Stimulated activated CD8-positive, alpha-beta memory T cell treated with anti-CD3 and anti-CD28 coated beads, Interleukin-7, amount 100 ng/mL, for 48 hours (primary cell): ENCODE measurements around the gene DNAJB6.

ENCODE experiments used
- DNase-seq, 2 donors: peaks; one replicate each; pipeline ENCODE4 v3.0.0-alpha.2; 2020; ENCODE audit warnings: low read depth in 1 of 2; ENCODE audit errors: extremely low read depth in 1 of 2

Gene DNAJB6

DNA sequence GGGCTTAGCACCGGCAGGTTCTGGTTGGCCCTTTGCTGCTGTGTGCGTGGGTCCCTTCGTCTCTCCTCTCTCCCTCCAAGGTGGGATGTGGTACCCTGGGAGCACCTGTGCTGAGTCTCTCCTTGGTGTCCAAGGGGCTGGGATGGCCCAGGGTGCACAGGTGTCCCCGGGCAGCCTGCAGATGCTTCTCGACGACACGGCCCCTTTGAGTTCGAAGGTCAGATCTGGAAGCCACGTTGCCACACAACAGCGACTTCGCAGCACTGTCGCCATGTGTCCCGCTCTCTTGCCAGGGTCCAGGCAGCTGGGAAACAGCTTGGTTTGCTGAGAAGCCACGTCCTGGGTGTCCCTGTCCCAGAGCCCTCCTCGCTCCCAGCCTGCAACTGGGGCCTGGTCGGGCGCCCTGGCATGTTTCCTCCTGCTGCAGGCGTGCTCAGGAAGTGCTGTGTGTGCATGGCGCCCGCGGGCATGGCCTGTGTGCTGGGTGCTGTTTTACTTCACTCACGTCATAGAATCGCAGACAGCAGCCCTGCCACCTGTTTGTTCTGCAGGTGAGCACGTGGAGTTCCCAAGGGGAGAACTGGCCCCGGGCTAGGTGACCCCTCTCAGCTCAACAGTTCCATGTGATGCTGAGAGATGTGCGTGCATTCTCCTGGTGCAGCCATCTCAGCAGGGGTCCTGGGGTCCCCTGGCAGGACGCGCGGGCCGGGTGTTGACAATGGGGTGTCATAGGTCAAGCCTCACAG is 70.9 kb downstream of the DNAJB6 start:
- no peak for DNase-seq

DNA sequence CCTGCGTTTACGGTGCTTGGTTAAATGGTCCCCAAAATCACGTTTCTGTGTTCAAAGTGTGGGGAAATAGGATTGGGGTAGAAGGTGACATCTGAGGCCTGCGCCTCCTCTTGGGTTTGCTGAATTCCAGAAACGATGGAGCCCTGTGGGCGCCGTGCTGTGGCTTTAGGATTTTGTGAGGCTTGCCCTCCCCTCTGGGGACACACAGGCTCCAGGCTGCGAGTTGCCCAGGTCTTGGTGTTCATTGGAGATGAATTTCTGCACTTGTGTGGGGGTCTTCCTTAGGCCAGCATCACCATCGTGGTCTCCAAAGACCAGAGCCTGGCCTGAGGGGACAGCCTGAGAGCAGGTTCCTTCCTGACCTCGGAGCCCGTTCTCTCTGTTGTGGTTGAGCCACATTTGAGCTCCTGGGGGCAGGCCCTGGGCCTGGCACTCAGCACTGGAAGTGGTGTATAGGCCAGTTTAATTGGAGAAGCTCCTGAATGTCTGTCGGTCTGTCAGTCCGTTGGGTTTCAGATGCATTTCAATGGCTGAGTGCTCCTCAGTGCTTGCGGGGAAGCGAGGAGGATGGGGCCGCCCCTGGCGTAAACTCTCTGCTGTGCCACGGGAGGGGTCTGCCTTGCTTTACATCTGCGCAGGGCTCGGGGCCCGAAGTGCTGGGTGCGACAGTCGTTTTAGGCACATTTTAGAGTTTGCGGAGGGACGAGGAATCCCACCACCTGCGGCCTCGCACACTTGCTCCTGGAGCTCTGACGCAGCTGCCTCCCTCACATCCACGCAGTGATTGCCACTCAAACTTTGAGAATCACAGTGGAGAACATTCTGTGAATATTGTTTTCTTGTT is 71.7 kb downstream of the DNAJB6 start:
- DNase-seq, result no peak

DNA sequence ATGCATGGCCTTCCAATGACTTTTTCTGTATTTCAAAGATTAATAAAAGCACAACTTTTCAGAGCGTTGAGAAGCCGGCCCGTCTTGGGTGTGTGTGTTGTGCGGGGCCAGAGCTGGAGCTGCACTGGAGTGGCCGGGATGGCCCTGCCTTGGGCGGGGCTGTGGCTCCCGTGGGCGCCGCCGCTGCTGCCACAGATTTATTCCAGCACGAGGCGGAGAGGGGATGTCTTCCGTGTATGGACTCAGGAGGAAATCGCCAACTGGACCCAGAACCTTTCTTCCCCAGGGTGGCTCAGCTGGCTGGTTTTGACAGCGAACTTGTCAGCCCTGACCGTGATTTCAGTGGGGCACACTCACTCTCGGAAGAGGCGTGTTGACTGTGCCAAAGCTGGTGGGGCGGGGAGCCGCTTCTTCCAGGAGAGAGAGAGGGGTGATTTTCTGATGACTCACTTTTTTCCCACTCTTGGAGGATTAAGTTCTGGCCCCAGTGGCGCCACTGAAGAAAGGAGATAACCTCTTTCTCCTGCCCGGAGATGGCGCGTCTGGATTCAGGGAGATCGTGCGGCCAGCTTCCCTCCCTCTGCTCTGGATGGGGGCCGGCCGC is 72.4 kb downstream of the DNAJB6 start:
- DNase-seq, result no peak

DNA sequence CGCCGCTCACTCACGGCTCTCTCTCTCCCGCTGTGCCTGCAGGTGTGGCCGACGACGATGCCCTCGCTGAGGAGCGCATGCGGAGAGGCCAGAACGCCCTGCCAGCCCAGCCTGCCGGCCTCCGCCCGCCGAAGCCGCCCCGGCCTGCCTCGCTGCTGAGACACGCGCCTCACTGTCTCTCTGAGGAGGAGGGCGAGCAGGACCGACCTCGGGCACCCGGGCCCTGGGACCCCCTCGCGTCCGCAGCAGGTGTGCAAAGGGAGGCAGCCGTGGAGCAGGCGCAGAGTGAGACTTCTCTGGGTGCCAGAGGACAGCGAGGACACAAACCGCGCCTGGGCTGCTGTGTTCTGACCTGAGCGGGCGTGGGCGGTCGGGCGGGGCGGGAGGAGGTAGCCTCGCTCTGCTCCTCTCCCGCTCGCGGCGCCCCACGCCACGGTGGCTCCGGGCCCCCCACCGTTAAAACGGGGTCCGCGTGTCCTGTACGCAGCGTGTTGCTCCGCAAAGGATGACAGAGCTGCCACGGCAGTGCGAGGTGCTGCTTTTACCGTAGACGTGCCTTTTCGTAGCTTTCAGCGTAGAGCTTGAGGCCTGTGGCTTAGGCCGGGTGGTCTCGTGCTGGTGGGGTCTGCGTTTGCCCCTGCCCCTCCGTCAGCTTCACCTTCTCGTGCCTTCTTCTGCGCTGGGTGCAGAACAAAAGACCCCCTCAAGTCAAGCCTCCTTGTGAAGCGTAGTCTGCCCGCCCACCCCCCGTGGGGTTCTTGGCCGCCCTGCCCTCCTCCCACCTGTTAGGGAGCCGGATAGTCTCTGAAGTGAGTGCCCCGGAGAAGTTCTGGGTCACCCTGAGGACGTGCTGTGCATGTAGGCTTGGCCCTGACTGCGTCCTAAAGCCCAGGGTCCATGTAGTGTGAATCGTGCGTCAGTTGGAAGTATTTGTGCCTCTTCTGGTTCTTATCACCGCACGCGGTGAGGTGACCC is 73.2 kb downstream of the DNAJB6 start:
- no peak for DNase-seq

DNA sequence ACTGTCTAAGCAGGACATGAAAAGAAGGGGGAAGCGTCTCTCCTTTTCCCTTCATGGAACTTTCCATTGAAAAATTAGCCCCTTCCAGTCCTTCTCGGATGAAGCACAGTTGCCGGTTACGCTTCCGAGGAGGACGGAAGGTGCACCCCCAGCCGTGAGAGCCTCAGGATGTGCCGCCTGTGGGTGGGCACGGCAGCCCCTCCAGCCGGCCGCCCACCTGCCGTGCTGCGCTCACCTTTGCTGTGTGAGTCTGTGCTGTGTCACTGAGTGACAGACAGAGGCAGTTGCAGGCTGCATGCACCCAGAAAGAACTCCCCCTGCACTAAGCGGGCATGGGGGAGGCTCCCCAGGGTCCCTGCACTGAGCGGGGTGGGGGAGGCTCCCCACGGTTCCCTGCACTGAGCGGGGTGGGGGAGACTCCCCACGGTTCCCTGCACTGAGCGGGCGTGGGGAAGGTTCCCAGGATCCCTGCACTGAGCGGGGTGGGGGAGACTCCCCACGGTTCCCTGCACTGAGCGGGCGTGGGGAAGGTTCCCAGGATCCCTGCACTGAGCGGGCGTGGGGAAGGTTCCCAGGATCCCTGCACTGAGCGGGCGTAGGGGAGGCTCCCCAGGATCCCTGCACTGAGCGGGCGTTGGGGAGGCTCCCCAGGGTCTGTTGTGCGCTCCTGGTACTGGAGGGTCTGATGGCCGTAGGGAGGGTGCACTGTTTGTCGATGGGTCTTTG is 74.2 kb downstream of the DNAJB6 start:
- DNase-seq, result no peak

DNA sequence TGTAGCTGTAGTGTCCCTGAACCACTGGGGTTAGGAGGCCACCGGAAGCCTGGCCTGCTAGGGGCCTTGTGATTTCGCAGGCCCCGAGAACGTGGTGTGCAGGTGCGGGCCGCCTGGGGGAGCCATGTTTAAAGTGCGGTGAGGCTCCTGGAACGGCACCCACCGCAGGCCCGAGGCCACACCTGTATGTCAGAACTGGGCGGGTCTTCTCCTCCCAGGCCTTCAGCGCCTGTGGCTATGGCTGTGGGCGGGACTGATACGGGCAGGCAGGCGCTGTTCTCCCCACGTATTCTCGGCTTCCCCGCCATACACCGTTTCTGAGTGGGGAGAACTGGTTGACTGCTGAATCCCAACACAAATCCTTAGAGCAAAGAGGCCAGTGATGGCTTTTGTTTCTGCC is 74.8 kb downstream of the DNAJB6 start:
- DNase-seq, result peak; percentile 31 to 61

DNA sequence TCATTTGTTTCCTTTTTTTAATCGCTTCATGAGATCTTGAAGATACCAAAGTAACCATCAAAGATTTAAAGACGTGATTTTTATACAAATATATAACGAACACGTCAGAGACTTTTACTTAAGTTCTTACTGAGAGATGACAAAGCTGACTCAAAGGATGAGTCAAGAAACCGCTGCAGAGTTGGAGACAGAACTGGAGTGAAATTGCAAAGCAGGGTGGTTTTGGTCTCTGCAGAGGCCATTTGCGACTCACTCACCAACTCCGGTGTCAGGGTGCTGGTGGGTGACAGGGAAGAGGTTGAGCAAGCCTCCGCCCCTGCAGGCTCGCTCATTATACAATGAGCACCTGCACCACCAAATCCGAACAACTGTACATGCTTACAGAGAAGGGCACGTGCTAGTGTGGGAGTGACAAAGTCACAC is 75.2 kb downstream of the DNAJB6 start:
- peak; percentile 48 to 79 for DNase-seq

DNA sequence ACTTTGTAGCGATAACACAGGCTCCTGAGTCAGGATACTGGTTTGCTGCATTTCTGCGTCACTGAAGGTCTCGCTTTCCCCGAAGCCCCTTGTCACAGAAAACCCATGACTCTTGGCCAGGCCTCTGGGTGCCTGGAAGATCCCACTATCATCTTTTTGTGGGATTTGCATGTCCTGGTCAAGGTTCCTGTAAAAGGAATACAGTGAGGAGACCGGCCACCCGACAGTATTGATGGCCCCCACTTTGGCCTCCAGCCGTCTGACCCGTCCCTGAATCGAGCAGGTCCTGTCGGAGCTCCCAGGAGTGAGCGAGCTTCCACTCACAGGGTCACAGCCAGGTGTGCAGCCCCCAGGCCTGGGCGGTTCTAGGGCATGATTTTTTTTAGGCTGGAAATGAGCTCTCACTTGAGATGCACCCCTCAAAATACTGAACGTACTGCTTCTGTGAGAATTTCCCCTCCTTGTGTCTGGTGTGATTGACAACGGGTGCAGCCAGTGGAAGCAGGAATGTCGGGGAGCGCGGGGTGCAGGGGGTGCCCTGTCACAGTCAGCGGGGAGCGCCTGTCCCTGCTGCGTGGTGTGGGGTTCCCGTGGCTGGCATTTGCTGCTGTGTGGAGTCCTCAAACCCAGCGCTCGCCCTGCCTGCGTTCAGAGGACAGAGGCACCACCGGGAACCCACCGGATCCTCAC is 75.8 kb downstream of the DNAJB6 start:
- no peak for DNase-seq

DNA sequence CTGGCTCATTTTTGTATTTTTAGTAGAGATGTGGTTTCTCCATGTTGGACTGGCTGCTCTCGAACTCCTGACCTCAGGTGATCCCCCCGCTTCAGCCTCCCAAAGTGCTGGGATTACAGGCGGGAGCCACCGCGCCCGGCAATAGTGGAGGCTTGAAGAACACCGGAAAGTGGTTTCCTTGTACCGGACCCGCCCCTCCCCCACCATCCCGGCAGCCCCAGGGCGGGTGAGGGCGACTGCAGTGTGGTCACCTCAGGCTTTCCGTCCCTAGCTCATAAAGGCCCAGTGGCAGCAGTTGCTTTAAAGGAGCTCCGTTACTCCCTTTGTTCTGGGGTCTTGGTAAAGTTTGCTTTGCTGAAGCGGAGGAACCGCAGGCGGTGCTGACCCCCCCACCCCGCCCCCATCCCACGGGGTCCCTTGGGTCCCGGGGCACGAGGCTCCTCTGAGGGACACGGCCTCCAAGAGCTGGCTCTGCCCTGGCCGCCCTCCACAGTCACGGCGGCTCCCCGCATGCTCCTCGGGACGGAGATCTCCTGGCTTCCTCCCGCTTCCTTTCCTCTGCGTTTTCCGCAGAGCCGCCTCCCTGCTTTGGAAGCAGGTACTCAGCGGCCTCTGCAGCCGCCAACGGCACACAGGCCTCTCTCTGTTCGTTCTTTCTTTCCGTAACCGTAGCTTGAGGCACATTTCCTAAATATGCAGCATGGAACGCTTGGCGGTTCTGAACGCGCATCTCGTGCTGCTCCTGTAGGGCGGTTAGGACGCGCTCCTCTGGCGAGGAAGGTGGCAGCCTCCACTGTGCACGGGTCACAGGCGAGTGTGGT is 77.3 kb downstream of the DNAJB6 start:
- DNase-seq, result no peak

DNA sequence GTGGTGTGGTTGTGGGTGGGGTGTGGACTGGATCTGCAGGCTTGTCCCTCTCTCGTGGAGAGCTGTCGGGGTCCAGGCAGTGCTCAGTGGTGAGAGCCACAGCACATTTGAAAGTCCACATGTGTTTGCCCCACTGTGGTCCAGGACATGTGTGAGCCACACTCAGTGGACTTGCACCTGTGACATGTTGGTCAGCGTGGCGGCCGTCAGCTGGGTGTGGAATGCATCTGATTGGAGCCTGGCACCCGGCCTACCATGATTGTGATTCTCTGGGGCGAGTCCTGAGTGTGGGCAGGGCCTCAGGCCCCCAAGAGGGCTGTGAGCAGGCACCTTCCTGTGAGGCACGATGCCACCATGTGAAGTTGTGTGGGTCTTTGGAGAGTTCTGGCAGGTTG is 77.9 kb downstream of the DNAJB6 start:
- no peak for DNase-seq

DNA sequence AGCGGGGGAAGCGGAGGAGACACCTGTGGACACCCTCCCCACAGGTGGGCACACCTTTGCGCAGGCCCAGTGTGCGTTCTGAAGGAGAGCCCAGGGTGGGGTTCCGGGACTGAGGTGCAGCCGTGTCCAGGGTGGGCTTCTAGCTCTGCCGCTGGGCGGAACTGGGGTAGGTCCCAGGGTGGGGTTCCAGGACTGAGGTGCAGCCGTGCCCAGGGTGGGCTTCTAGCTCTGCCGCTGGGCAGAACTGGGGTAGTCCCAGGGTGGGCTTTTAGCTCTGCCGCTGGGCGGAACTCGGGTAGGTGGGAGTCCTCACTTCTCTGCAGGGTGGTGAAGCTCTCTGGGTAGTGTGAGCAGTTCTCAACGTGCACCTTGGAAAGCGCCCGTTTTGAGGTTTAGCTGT is 78.7 kb downstream of the DNAJB6 start:
- DNase-seq, result no peak

DNA sequence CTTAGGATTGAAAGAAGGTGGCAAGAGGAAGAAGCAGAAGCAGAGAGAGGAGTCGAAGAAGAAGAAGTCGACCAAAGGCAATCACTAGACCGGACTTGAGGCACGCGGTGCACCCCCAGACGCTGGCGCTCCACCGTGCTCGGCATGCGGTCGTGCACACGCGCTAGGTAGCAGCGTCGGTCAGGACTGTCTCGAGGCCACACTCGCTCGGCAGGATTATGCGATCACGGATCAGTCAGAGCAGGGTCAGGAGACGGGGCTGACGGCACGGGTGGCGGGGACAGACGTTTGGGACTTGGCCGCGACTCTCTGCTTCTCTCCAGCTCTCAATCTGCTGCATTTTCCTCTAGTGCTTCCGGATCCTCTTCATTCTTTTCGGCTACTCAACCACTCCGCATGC is 79.2 kb downstream of the DNAJB6 start:
- DNase-seq, result no peak

DNA sequence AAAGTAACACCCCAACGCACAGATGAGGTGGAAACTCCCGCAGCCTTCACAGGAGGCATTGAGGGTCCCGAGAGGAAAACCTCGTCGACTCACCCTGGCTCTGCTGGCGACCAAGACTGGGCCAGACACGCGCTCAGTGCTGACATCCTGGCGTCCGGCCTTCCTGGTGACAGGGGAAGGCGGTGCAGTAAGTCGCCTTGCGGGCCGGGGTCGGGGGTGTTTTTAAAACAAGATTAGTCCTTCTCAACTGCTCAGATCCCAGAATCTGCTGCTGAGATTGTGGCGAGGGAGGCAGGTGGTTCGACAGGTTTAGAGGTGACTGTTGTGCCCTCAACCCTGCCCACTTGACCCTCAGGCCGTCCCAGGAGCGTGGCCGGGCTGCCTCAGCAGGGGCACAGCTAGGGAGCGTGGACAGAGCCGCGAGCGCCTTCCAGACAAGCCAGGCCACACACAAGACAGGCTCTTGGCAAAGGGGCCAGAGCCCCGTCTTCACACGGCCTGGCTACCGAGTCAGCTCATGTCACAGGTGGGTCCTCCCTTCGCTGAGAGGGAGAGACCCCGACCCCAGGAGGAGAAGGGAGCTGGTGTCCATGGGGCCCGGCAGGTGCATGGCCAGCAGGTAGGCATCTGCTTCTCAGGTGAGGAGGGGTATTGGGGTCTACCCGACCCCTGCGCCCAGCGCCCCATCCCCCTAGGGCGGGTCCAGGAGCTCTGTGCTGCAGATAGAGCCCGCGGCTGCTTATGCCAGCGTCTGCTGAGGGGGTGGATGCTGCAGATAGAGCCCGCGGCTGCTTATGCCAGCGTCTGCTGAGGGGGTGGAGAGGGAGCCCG is 81.6 kb downstream of the DNAJB6 start:
- no peak for DNase-seq

DNA sequence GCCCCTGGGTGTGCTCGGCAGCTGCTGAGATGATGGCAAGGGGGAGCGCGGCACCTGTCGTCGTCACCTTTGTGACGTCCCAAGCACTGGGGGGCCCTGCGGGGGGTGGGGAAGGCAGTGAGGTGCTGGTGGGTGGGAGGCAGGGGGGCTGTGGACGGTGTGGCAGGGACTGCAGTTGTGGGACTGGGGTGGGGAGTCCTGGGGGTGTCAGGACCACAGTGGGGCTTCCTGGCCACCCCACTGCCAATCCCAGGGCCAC is 82.2 kb downstream of the DNAJB6 start:
- no peak for DNase-seq

DNA sequence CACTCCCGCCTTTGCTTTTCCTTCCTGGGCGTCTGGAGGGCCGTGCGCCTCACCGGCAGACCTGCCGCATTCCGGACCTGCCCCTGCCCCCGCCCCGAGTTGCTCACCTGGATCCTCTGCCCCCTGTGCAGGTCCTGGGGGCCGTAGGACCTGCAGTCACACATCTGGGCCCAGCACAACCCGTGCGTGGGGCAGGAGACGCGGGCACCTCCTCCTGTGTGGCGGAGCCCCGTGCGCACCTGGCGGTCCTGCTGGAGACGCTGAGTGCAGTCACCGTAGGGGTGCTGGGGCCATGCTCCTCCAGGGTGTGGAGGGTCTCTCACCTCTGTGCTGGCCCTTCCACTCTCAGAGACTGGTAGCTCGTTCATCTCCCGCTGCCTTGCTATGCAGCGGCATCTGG is 85.5 kb downstream of the DNAJB6 start:
- no peak for DNase-seq

DNA sequence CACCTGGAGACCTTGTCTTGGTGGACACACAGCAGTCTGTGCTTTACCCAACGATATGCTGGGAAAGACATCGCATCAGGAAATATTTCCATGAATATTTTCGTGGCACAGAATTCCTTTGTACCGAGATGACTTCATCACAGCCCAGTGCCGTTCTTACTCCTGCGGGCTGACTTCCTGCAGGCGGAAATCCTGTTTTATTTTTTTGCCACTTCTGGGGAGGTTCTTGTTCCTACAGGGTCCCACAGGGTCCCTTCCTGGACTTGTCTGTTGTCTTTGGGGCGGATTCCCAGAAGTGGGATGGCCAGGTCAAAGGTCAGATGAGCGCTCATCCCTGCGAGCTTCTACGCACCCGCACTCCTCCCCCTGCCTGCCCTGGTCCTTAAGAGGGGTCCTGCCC is 86.5 kb downstream of the DNAJB6 start:
- DNase-seq, result no peak

DNA sequence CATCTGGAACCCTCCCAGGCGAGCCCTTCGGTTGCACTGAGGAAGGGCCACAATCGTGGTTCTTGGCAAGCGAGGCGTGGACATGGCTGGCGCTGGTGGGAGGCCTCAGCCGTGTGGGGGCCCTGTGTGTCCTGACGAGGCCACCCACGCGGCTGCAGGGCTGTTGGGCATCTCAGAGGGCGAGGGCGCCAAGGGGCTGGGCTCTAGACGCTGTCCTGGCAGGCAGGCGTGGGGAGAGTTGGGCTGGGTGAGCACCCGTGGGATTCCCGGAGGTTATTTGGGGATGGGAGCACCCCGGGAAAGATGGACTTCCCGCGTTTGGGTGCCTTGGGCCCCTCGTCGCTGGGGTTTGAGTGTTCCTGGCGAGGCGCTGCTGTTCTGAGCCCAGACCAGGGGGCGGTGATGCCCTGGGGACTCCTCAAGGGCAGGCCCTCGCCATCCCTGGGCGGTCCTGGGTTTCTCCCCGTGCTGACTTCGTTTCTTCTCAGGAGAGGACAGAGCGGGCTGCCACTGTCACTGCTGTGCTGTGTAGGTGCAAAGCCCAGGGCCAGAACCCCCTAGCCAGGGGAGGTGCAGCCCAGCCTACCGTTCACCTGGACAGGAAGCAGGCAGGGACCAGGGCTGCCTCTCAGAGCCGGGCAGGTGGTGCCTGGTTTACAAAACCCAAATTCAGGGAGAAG is 87.2 kb downstream of the DNAJB6 start:
- DNase-seq, result no peak
